Testis (tissue), 3 donors: ENCODE results near the gene SFXN1. TPM values are rescaled to one million over a fixed set of nuclear protein-coding genes. Genes with fewer than 3 reads are reported as not detected.

Experiments used
- DNase-seq: peaks from one replicate; pipeline ENCODE4 v3.0.0-alpha.2; 2019
- H3K27ac ChIP-seq, 2 donors: fragments of 200-600 bp; sonication (generic); one replicate each; pipeline ENCODE4 v1.5.1; 2019
- H3K27me3 ChIP-seq: fragments of 200-600 bp; sonication (generic); one replicate; pipeline ENCODE4 v1.5.1; 2019
- H3K36me3 ChIP-seq: fragments of 200-600 bp; sonication (generic); one replicate; pipeline ENCODE4 v1.5.1; 2017; ENCODE audit warnings: low read depth; ENCODE audit errors: missing control alignments
- H3K4me1 ChIP-seq: fragments of 200-600 bp; sonication (generic); one replicate; pipeline ENCODE4 v1.5.1; 2019
- H3K4me3 ChIP-seq, 2 donors: fragments of 200-600 bp; sonication (generic); one replicate each; pipeline ENCODE4 v1.5.1; 2017 to 2019
- H3K9me3 ChIP-seq: fragments of 200-600 bp; sonication (generic); one replicate; pipeline ENCODE4 v1.5.1; 2017
- CTCF ChIP-seq, 3 experiments: fragments of 450-650 bp in 2 of 3; fragments of 200-600 bp in 1 of 3; sonication (generic) in 1 of 3; IDR thresholded peaks; one replicate each; pipeline ENCODE4 v1.5.1; 2016 to 2019; ENCODE audit warnings: antibody characterized with exemption in 3 of 3, mild to moderate bottlenecking in 2 of 3, moderate library complexity in 1 of 3
- POLR2A ChIP-seq: fragments of 450-650 bp; IDR thresholded peaks from one replicate; pipeline ENCODE4 v1.6.1; 2017; ENCODE audit warnings: antibody characterized with exemption, mild to moderate bottlenecking, moderate library complexity
- WGBS, 2 donors: methylation state at CpG; one replicate each; pipeline ENCODE4 v1.1.5; 2018; 5-methylcytosine and 5-hydroxymethylcytosine counted together
- intact Hi-C: fragments of 100-400 bp; cut with DNase I; formaldehyde crosslinking; loops from one replicate; pipeline ENCODE4 v1.15.1; 2023; ENCODE audit warnings: low total_unique reads
- polyA plus RNA-seq: library from polyadenylated mRNA; stranded (reverse); fragments of 350-450 nt; fragmentation: Illumina TruSeq; extraction: RNeasy Lipid Tissue Mini Kit (QIAGEN cat#74804); gene quantifications from one replicate; pipeline ENCODE4 v1.2.3, GENCODE V29; 2014; ENCODE audit warnings: low read depth, low replicate concordance; ENCODE audit not compliant: insufficient read depth
- total RNA-seq, 2 donors: library from RNA; depleted of rRNA; stranded (reverse); fragments of >200 nt; gene quantifications; one replicate each; pipeline ENCODE4 v1.2.3, GENCODE V29; 2016

Gene SFXN1
- total and polyA plus RNA-seq, 3 donors from 2014 or later = 22.6 to 44.5 (median 29.3) TPM

GRCh38 chr5:175544108-175544511 lies 65.8 kb downstream of the SFXN1 start:
- DNase-seq = no peak
- Histone ChIP-seq H3K4me1 (no peaks in the 10 kb centered on the region), H3K9me3 (no peaks in the 10 kb centered on the region), H3K27me3 (no peaks in the 10 kb centered on the region), H3K36me3 (no peaks in the 10 kb centered on the region), H3K4me3 (no peak overlapping the region), H3K27ac (no peak overlapping the region)
- intact Hi-C loops = no loop called here
- WGBS, 2 donors = 92 to 93% methylated on average over 1 of the region's 1 CpG
- TF ChIP-seq CTCF (IDR thresholded peaks at IDR 0.05) (no peak), POLR2A (no peak)

- intact Hi-C loops = no loop called here
- Histone ChIP-seq H3K4me3 (no peak overlapping the region), H3K27ac (no peak overlapping the region), H3K27me3 (no peaks in the 10 kb centered on the region), H3K4me1 (no peaks in the 10 kb centered on the region), H3K36me3 (no peaks in the 10 kb centered on the region), H3K9me3 (no peaks in the 10 kb centered on the region)
- TF ChIP-seq CTCF (IDR thresholded peaks at IDR 0.05) = no peak
- TF ChIP-seq POLR2A = no peak
- 92 to 95% methylated on average over 5 of the region's 5 CpGs for WGBS, 2 donors
- no peak for DNase-seq
Measured at GRCh38 chr5:175544586-175544985, 66.2 kb downstream of the SFXN1 start.

GRCh38 chr5:175547842-175548241 lies 69.5 kb downstream of the SFXN1 start:
- no peaks in the 10 kb centered on the region for H3K36me3 ChIP-seq
- TF ChIP-seq POLR2A (no peak), CTCF (IDR thresholded peaks at IDR 0.05) (no peak)
- intact Hi-C loops = no loop called here
- no peak overlapping the region for H3K4me3 ChIP-seq
- H3K27me3 ChIP-seq = no peaks in the 10 kb centered on the region
- no peak overlapping the region for H3K27ac ChIP-seq
- H3K4me1 ChIP-seq = no peaks in the 10 kb centered on the region
- no peak for DNase-seq
- no peaks in the 10 kb centered on the region for H3K9me3 ChIP-seq

GRCh38 chr5:175548626-175549311 lies 70.4 kb downstream of the SFXN1 start:
- no peak for DNase-seq
- 49 to 52% methylated on average over 9 to 15 of the region's 15 CpGs for WGBS, 2 donors
- H3K27ac ChIP-seq = no peak overlapping the region
- no peaks in the 10 kb centered on the region for H3K36me3 ChIP-seq
- TF ChIP-seq POLR2A (no peak), CTCF (IDR thresholded peaks at IDR 0.05) (no peak)
- H3K27me3 ChIP-seq = no peaks in the 10 kb centered on the region
- no peak overlapping the region for H3K4me3 ChIP-seq
- H3K9me3 ChIP-seq = no peaks in the 10 kb centered on the region
- intact Hi-C loops = no loop called here
- H3K4me1 ChIP-seq = no peaks in the 10 kb centered on the region
